CD14-positive monocyte (primary cell): ENCODE measurements around the gene LHPP. TPM values are rescaled to one million over a fixed set of nuclear protein-coding genes. Genes with fewer than 3 reads are reported as not detected.

Experiments
- DNase-seq, 3 donors: peaks; one replicate each; pipeline ENCODE4 v3.0.0-alpha.2; 2011 to 2022
- H2AFZ ChIP-seq: 2 replicates; pipeline ENCODE4 v1.6.0; 2012; ENCODE audit warnings: mild to moderate bottlenecking, low read depth, low read length, inconsistent platforms; ENCODE audit not compliant: insufficient read depth, poor library complexity, severe bottlenecking
- H3K27ac ChIP-seq, 2 donors: 1 replicate in 1 of 2; 2 replicates in 1 of 2; pipeline ENCODE4 v1.5.1; 2012 to 2013; ENCODE audit warnings: low read length in 2 of 2, control low read depth in 1 of 2, inconsistent platforms in 1 of 2, low read depth in 1 of 2, mild to moderate bottlenecking in 1 of 2
- H3K27me3 ChIP-seq, 2 donors: one replicate each; pipeline versions ENCODE4 v1.6.0 to v1.6.1; 2011 to 2013; ENCODE audit warnings: low read length in 2 of 2; ENCODE audit not compliant: control insufficient read depth in 2 of 2, insufficient read depth in 2 of 2
- H3K36me3 ChIP-seq, 2 donors: replicated peaks in 1 of 2; 1 replicate in 1 of 2; 2 replicates in 1 of 2; pipeline versions ENCODE4 v1.5.1 to v1.6.1; 2012 to 2013; ENCODE audit warnings: low read length in 2 of 2, control low read depth in 1 of 2, inconsistent platforms in 1 of 2, mild to moderate bottlenecking in 1 of 2; ENCODE audit not compliant: insufficient read depth in 2 of 2, control insufficient read depth in 1 of 2
- H3K4me1 ChIP-seq, 2 donors: 1 replicate in 1 of 2; 2 replicates in 1 of 2; pipeline versions ENCODE4 v1.5.1 to v1.6.1; 2012 to 2013; ENCODE audit warnings: low read length in 2 of 2, control low read depth in 1 of 2, inconsistent platforms in 1 of 2, mild to moderate bottlenecking in 1 of 2, moderate library complexity in 1 of 2; ENCODE audit not compliant: insufficient read depth in 2 of 2, control insufficient read depth in 1 of 2
- H3K4me2 ChIP-seq: replicated peaks from 2 replicates; pipeline ENCODE3; 2012; ENCODE audit warnings: low read length, moderate library complexity, mild to moderate bottlenecking; ENCODE audit not compliant: poor library complexity, severe bottlenecking; ENCODE audit errors: extremely low read depth
- H3K4me3 ChIP-seq, 3 experiments: fragments of 200-600 bp in 1 of 3; sonication (generic) in 1 of 3; replicated peaks in 1 of 3; 1 replicate in 2 of 3; 2 replicates in 1 of 3; pipeline ENCODE4 v1.5.1; 2011 to 2013; ENCODE audit warnings: low read length in 3 of 3, mild to moderate bottlenecking in 3 of 3, control low read depth in 2 of 3, low read depth in 2 of 3, inconsistent platforms in 1 of 3, moderate library complexity in 1 of 3
- H3K79me2 ChIP-seq: 2 replicates; pipeline ENCODE4 v1.6.0; 2012; ENCODE audit warnings: mild to moderate bottlenecking, control low read depth, inconsistent platforms, low read length, moderate library complexity; ENCODE audit not compliant: insufficient read depth
- H3K9ac ChIP-seq: 2 replicates; pipeline ENCODE4 v1.6.0; 2017; ENCODE audit warnings: low read length, mild to moderate bottlenecking; ENCODE audit not compliant: insufficient read depth, poor library complexity, severe bottlenecking
- H3K9me3 ChIP-seq, 2 donors: replicated peaks in 1 of 2; 1 replicate in 1 of 2; 2 replicates in 1 of 2; pipeline versions ENCODE4 v1.5.1 to v1.6.1; 2012 to 2013; ENCODE audit warnings: low read length in 2 of 2, control low read depth in 1 of 2; ENCODE audit not compliant: control insufficient read depth in 1 of 2, insufficient read depth in 1 of 2
- H4K20me1 ChIP-seq: 2 replicates; pipeline ENCODE4 v1.6.0; 2012; ENCODE audit warnings: mild to moderate bottlenecking, low read length, control low read depth, moderate library complexity; ENCODE audit not compliant: insufficient read depth
- H3K27ac Mint-ChIP-seq, 7 donors: one replicate each; pipeline ENCODE4 v1.8.0; 2020; ENCODE audit warnings: mild to moderate bottlenecking in 7 of 7, mixed read lengths in 7 of 7, moderate library complexity in 6 of 7, inconsistent platforms in 2 of 7
- H3K27me3 Mint-ChIP-seq, 3 donors: one replicate each; pipeline ENCODE4 v1.8.0; 2021 to 2022; ENCODE audit warnings: low read depth in 3 of 3, mild to moderate bottlenecking in 3 of 3, mixed read lengths in 3 of 3, moderate library complexity in 3 of 3, inconsistent platforms in 1 of 3
- H3K36me3 Mint-ChIP-seq, 2 donors: one replicate each; pipeline ENCODE4 v1.8.0; 2020; ENCODE audit warnings: mixed read lengths in 2 of 2, inconsistent platforms in 1 of 2, mild to moderate bottlenecking in 1 of 2
- H3K4me1 Mint-ChIP-seq: one replicate; pipeline ENCODE4 v1.8.0; 2020; ENCODE audit warnings: mild to moderate bottlenecking, mixed read lengths
- H3K4me3 Mint-ChIP-seq, 2 donors: one replicate each; pipeline ENCODE4 v1.8.0; 2020; ENCODE audit warnings: mild to moderate bottlenecking in 2 of 2, mixed read lengths in 2 of 2, moderate library complexity in 1 of 2
- H3K9me3 Mint-ChIP-seq, 7 donors: one replicate each; pipeline ENCODE4 v1.8.0; 2020 to 2022; ENCODE audit warnings: mixed read lengths in 7 of 7, mild to moderate bottlenecking in 6 of 7, moderate library complexity in 6 of 7, inconsistent platforms in 2 of 7
- WGBS: methylation state at CpG from one replicate; pipeline ENCODE4 v1.1.5; 2013; ENCODE audit warnings: missing lambda C conversion rate; ENCODE audit not compliant: insufficient coverage; 5-methylcytosine and 5-hydroxymethylcytosine counted together
- intact Hi-C, 2 donors: fragments of 100-400 bp; cut with micrococcal nuclease; formaldehyde crosslinking; loops; one replicate each; pipeline versions ENCODE4 v1.15.0 to v1.15.1; 2023
- polyA plus RNA-seq, 3 donors: library from polyadenylated mRNA; depleted of rRNA in 1 of 3; unstranded in 2 of 3; stranded (reverse) in 1 of 3; fragments of 300-500 nt in 2 of 3; fragments of >200 nt in 1 of 3; fragmentation: Illumina TruSeq in 2 of 3; gene quantifications; 1 replicate in 2 of 3; 2 replicates in 1 of 3; pipeline ENCODE4 v1.2.3, GENCODE V29; 2012 to 2021
- TF ChIP-seq, protein P1 (sequence below): fragments of 200-600 bp; IDR thresholded peaks from one replicate; pipeline ENCODE4 v1.8.0; 2022; ENCODE audit warnings: antibody characterized with exemption, mild to moderate bottlenecking

Gene LHPP
- polyA plus RNA-seq, 3 donors, result 15.2 to 20.6 (median 19.5) TPM

DNA sequence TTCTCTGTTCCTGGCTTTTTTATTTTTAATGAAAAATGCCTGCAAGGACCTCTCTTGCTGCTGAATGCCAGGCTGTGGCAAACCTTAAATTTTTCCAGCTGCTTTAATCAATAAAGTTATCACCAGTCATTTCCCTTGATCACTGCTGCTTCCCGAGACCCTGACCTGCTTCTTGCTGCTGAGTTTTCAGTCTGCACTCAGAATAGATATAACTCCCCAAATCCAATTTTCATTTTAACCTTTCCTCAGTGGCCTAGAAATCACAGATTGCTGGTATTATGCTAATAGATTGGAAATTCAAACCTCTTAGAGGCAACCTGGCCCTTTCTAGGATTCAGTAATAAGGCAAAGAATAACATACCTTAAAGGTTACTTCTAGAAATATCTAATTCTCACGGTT is 43.7 kb downstream of the LHPP start:
- Mint-ChIP-seq H3K4me1 (peaks cover 2% of the 10 kb centered on the region), H3K36me3 (peaks cover 16 to 33% of the 10 kb centered on the region in 2 donors), H3K4me3 (no peak overlapping the region), H3K27ac (no peak overlapping the region), H3K27me3 (peaks cover 0 to 3% (median 0%) of the 10 kb centered on the region in 3 donors), H3K9me3 (peaks cover 5 to 8% (median 7%) of the 10 kb centered on the region in 7 donors)
- no peaks in the 10 kb centered on the region for H3K9me3 ChIP-seq
- no peak overlapping the region for H2AFZ ChIP-seq
- no peaks in the 10 kb centered on the region for H3K4me1 ChIP-seq
- no peaks in the 10 kb centered on the region for H4K20me1 ChIP-seq
- H3K36me3 ChIP-seq, result no peaks in the 10 kb centered on the region
- H3K4me3 ChIP-seq, result no peak overlapping the region
- no peak for DNase-seq
- H3K9ac ChIP-seq, result no peak overlapping the region
- H3K79me2 ChIP-seq, result no peaks in the 10 kb centered on the region
- H3K4me2 ChIP-seq, result no peak overlapping the region
- 100% methylated on average over 1 of the region's 2 CpGs for WGBS
- H3K27ac ChIP-seq, result no peak overlapping the region
- intact Hi-C loops, result no loop called here
- TF ChIP-seq, protein P1, sequence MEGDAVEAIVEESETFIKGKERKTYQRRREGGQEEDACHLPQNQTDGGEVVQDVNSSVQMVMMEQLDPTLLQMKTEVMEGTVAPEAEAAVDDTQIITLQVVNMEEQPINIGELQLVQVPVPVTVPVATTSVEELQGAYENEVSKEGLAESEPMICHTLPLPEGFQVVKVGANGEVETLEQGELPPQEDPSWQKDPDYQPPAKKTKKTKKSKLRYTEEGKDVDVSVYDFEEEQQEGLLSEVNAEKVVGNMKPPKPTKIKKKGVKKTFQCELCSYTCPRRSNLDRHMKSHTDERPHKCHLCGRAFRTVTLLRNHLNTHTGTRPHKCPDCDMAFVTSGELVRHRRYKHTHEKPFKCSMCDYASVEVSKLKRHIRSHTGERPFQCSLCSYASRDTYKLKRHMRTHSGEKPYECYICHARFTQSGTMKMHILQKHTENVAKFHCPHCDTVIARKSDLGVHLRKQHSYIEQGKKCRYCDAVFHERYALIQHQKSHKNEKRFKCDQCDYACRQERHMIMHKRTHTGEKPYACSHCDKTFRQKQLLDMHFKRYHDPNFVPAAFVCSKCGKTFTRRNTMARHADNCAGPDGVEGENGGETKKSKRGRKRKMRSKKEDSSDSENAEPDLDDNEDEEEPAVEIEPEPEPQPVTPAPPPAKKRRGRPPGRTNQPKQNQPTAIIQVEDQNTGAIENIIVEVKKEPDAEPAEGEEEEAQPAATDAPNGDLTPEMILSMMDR, result no peak
- no peaks in the 10 kb centered on the region for H3K27me3 ChIP-seq

DNA sequence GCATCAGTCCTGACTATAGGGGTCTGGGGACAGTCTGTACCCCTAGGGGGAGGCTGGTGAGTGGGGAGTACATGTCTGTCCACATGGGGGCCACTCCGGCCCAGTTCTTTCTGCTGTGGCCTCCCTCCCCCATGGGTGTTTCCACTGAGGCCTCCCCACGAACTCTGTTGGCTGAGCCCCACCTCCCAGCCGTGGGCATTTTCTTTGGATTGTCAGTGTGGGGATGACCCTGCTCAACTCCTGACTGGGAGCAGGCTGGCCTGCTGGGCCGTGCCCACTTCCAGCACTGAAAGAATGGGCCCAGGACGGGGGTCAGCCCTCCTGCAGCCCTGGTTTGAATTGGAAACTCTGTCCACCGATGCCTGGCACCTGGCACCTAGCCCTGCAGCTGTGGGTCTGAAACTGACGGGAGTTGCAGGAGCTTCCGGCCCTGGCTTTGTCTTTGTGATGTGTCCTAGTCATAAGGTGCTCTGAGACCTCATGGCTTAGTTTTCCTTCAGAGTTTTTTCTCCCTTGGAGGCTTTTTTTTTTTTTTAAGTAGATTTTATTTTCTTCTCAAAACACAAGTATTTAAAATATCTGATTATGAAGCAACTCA is 46.5 kb downstream of the LHPP start:
- intact Hi-C loops, result no loop called here
- H2AFZ ChIP-seq, result no peak overlapping the region
- Mint-ChIP-seq H3K36me3 (peaks cover 6 to 16% of the 10 kb centered on the region in 2 donors), H3K27me3 (peaks cover 0 to 5% (median 0%) of the 10 kb centered on the region in 3 donors), H3K4me3 (no peak overlapping the region), H3K9me3 (no peaks in the 10 kb centered on the region), H3K27ac (no peak overlapping the region), H3K4me1 (no peaks in the 10 kb centered on the region)
- TF ChIP-seq, protein P1, result no peak
- H3K79me2 ChIP-seq, result no peaks in the 10 kb centered on the region
- no peaks in the 10 kb centered on the region for H4K20me1 ChIP-seq
- H3K36me3 ChIP-seq, result no peaks in the 10 kb centered on the region
- no peak overlapping the region for H3K4me2 ChIP-seq
- H3K27me3 ChIP-seq, result no peaks in the 10 kb centered on the region
- H3K9ac ChIP-seq, result no peak overlapping the region
- no peaks in the 10 kb centered on the region for H3K4me1 ChIP-seq
- H3K27ac ChIP-seq, result no peak overlapping the region
- DNase-seq, result no peak
- no peak overlapping the region for H3K4me3 ChIP-seq
- 96% methylated on average over 4 of the region's 8 CpGs for WGBS
- H3K9me3 ChIP-seq, result no peaks in the 10 kb centered on the region
